Astrocyte of the cerebellum (primary cell): ENCODE measurements around the gene CLEC19A.

Experiments
- DNase-seq: peaks from one replicate; pipeline ENCODE4 v3.0.0-alpha.2; 2011; ENCODE audit warnings: low read depth
- H3K4me3 ChIP-seq: 2 replicates; pipeline ENCODE4 v1.5.1; 2011; ENCODE audit warnings: mild to moderate bottlenecking, low read depth, low read length, moderate library complexity
- in situ Hi-C: cut with HindIII; loops from 2 replicates; pipeline ENCODE4 v1.10.0; 2017; ENCODE audit warnings: low sequenced_read_pairs
- TF ChIP-seq, protein P1 (sequence below): IDR thresholded peaks from 2 replicates; pipeline ENCODE4 v1.5.1; 2012; ENCODE audit warnings: low read length, low read depth, moderate library complexity, mild to moderate bottlenecking; ENCODE audit errors: missing control alignments

Gene CLEC19A

DNA sequence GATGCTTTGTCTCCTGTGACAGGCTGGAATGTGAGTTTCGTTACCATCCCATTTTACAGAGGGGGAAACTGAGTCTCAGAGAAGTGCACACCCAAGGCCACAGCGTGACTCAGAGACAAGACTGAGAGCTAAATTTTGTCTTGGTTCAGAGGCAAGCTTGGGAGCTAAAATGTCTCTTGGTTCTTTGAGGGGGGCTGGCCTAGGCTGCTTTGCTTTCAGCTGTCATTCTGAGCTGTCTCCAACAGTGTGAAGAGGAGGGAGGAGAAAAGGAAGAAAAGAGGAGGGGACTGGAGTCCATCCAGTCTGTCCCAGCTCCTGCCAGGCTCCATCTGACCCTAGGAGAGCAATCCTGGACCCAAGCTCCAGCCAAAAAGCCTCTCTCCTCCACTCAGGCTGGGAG is at the start of gene CLEC19A:
Gene CLEC19A (plus strand): TSS at position 301 of the 400 bp plus-strand sequence. CDS start 121 bp downstream, outside the sequence.
- H3K4me3 ChIP-seq: no peak within 1 kb of the TSS
- in situ Hi-C loops: no loop called here
- TF ChIP-seq, protein P1, sequence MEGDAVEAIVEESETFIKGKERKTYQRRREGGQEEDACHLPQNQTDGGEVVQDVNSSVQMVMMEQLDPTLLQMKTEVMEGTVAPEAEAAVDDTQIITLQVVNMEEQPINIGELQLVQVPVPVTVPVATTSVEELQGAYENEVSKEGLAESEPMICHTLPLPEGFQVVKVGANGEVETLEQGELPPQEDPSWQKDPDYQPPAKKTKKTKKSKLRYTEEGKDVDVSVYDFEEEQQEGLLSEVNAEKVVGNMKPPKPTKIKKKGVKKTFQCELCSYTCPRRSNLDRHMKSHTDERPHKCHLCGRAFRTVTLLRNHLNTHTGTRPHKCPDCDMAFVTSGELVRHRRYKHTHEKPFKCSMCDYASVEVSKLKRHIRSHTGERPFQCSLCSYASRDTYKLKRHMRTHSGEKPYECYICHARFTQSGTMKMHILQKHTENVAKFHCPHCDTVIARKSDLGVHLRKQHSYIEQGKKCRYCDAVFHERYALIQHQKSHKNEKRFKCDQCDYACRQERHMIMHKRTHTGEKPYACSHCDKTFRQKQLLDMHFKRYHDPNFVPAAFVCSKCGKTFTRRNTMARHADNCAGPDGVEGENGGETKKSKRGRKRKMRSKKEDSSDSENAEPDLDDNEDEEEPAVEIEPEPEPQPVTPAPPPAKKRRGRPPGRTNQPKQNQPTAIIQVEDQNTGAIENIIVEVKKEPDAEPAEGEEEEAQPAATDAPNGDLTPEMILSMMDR: no peak
- DNase-seq: no peak

DNA sequence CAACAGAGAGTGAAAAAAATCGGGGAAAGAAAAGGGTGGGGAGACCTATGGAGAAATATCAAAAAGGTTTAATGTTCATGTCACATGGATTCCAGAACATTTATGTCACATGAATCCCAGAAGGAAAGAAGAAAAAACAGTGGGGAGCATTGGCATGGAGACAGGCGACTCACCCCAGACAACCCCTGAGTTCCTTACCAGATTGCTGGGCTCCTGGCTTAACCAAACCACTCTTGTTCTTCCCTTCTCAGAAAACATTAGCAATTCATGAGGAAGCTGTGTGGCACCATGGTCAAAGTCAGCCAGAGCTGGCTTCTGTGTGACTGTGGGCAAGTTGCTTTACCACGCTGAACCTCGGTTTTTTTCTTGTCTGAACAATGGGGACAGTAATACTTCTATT is 49.6 kb upstream of the CLEC19A start:
- no peak overlapping the region for H3K4me3 ChIP-seq
- TF ChIP-seq, protein P1: no peak
- in situ Hi-C loops: no loop called here
- no peak for DNase-seq

DNA sequence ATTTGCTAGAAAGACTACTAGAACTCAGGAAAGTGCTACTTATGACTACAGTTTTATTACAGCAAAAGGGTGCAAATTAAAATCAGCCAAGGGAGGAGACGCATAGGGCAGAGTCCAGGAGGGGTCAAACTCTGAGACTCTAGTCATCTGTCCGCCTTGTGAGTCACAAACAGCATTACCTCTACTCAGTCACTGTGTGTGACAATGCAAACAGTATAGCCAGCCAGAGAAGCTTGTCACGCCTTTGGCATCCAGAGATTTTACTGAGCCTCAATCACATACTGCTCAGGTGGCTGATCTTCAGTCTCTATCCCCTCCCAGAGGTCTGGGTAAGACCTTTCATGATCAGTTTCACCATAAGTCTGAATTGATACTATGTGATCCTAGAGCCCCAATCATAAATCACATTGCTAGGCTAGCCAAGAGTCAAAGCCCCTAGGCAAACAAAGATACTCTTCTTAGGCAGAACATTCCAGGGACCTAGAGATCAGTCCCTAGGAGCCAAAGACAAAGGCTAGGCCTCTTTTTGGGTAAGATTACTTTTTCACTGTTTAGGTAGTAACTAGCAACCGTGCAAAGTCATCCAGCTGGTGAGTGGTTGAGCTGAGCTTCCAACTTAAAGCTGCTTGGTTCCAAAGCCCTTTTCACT is 48.8 kb upstream of the CLEC19A start:
- in situ Hi-C loops: no loop called here

DNA sequence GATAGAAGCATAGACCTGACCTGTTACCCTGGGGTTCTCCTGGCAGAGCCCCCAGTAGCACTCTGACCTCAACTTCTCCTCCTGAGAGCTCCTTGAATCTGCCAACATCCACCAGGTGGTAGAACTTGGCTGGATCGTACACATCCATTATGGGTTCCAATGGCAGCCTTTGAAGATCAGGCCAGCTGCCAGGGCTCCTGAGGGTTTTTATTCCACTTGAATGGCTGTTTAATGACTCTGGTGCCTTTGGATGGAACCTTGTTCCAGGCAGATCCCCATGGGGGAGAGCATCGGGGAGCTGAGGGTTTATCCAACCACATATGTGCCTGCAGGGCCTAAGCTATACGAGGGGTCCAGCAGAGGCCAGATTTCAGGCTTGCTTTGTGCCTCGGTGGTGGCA is 47.1 kb upstream of the CLEC19A start:
- no peak overlapping the region for H3K4me3 ChIP-seq
- in situ Hi-C loops: no loop called here
- TF ChIP-seq, protein P1: no peak
- no peak for DNase-seq

More for the DNA sequence above, 48.8 kb upstream of the CLEC19A start:
- DNase-seq: no peak
- no peak overlapping the region for H3K4me3 ChIP-seq
- TF ChIP-seq, protein P1: no peak

DNA sequence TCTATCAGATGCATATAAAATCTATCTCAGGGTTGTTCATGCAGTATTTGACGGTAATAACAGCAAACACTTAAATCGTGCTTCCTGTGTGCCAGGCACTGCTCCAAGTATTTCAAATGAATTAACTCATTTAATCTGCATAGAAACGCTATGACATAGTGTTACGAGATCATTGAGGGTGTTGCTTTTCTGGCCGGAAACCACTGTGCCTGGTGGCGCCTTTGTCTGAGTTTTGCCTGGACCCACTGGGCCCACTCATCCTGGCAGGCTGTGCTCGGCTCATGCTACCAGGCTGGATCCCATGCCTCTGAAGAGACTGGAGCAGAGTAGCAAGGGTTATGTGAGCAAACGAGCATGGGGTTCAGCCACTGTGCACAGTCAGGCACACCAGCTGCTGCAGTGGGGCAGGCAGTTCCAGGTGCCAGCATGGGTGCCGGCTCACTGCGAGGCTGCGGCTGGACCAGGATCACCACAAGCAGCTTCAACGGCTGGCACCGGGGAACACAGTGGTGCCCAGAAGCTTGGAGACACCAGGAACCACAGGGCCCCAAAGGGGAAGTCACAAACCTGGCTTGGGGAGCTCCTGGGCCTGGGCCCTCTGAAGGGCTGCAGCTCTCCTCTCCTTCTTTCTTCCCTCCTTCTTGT is 45.9 kb upstream of the CLEC19A start:
- in situ Hi-C loops: no loop called here
- H3K4me3 ChIP-seq: no peak overlapping the region
- no peak for DNase-seq
- TF ChIP-seq, protein P1: no peak

DNA sequence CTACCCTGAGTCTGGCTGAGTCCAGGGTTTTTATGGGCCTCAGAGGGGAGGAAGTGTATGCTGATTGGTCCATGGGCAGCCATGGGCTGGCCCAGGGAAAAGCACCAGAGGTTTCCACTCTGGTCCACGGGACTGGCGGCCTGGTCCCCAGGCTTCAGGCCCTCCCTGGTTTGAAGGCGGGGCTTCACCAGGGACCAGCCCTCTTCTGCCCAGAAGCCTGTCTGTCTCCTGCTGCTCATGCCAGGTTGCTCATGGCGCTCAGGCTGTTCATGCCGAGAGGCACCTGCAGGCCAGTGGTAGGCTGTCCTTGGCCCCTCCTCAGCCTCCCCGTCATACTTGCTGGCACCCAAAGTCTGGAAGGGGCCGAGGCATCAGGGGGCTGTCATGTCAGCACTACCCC is 45.0 kb upstream of the CLEC19A start:
- no peak overlapping the region for H3K4me3 ChIP-seq
- DNase-seq: no peak
- in situ Hi-C loops: no loop called here
- TF ChIP-seq, protein P1: no peak
